GM18909 (cell line): Measurements from ENCODE around the gene PAPLN.
"Not testable (repeated sequence)": the region's sequence is repeated elsewhere in the genome, so short reads cannot be mapped to it uniquely, and the experiment has no call there.

Experiments used
- ATAC-seq: cut with Tn5 transposase; IDR thresholded peaks from one replicate; pipeline ENCODE4 v1.9.1; 2021; ENCODE audit warnings: mild to moderate bottlenecking; ENCODE audit not compliant: unreplicated experiment, poor library complexity

PAPLN gene

DNA sequence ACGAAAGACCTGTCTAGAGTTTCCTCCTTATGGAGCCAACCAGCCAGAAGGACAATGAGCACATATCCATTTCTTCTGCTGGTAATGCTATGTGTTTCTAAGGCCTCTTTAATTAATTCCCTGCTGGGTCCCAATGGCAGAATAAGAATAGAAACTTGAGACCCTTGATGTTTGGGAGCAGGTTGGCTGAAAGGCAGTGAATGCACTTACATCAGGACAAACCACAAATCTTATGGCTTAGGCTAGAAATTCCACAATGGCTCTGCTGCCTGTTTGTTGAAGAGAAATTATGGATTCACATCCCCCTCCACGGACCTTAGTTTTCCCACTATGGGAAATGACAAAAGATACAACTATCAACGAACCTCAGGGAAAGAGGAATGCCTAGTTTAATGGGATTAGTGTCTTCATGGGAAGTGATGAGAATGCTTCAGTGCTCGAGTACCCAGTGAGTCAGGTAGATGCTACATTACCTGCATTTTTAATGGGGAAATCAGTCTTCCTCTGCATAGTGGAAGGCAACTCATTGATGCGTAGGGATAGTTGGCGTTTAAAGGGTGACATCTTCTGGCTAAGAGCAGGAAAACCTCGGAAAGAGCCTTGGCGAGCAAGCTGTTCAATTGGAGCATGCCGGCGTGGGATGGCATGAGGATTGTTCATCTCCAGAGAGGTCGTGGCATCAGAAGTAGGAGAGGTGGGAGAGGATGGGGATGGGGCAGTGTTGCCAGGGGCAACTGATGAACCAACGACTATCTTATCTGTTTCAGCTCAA lies 46.5 kb downstream of the PAPLN start:
- no peak for ATAC-seq

DNA sequence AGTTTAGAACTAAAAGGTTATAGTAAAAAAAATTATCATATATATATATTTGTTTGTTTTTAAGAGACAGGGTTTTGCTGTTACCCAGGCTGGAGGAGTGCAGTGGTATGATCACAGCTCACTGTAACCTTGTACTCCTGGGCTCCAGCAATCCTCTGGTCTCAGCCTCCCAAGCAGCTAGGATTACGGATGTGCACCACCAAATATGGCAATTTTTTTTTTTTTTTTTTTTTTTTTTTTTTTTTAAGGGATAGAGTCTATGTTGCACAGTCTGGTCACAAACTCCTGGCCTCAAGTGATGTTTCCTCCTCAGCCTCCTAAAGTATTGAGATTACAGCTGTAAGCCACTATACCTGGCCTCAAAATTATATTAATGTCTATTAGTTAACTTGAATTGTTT lies 48.7 kb downstream of the PAPLN start:
- ATAC-seq: no peak

DNA sequence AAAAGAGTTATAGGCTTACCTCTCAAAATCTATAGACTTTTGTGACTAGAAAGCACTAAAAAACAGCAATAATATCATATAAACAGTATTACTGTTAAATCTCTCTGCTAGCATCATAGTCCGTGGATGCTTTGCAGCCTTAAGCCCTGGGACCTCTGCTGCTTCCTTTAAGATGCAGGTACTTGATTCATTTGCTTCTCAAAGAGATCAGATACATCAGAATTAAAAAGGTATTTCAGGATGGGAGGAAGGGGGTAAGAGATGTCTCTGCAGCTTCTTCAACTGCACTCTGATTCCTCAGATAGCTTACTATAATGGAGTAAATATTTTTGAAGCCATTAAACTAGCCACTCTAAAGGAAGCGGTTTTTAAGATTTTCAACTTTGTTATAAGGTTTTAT lies 49.3 kb downstream of the PAPLN start:
- ATAC-seq: no peak

DNA sequence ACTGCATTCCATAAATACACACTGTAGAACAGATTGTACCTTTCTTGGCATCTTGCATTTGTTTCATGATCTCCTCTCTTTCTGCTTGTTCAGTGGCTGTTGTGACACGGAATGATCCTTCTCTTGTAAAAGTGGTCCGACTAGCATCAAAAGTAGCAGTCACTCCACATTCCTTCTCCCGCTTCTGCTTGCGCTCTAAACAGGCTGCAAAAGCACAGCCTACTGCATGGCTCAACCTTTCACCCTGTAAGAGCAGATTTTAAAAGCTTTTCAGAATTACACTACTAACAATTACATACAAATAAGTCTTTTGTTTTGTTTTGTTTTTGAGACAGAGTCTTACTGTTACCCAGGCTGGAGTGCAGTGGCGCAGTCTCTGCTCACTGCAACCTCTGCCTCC lies 49.8 kb downstream of the PAPLN start:
- ATAC-seq: no peak

DNA sequence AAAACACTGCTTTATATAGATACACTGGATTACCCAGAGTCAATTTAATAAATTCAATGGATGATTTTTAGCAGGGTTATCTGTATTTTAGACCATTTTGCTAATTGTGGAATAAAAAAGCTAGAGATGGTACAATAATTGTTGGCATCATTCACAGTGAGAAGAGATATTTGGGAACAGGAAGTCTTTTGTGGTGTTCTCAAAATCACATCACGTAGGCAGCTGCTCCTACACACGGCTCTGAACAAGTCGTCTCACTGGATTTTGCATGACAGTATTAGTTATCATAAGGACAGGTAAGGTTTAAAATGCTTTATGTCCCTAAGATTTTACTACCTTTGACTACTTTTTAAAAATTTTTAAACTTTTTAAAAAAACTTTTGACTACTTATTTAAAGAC lies 52.0 kb downstream of the PAPLN start:
- no peak for ATAC-seq

DNA sequence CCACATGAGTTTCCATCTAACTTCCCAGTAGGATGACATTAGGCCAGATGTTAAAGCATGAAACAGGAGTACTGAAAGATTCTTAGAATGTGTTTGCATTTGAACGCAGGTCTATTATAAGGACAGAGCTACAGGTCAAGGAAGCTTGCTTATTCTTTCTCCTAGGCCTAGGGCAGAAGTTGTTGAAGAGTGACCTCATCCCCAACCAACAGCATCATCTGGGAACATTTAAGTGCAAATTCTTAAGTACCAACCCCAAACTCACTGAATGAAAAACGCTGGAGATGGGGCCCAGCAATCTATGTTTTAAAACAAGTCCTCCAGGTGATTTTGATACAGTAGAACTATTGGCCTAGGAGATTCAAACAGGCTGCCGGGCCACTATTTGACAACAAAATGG lies 52.4 kb downstream of the PAPLN start:
- ATAC-seq: no peak

DNA sequence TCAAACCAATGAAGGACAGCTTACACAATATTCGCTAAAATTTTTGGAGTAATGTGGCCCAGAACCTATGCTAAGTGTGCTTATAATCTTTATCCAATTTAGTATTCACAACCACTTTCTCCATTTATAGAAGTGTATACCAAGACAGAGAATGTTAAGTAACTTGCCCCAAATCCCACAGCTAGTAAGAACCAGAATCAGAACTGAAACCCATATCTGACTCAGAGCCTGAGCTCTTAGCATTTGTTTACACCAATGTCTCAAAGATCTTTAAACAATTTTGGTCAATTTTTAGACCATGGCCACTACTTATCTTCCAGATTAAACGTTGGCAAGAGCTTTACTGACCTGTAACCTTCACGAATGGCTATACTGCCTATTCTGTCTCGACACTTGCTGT lies 53.0 kb downstream of the PAPLN start:
- ATAC-seq: no peak

DNA sequence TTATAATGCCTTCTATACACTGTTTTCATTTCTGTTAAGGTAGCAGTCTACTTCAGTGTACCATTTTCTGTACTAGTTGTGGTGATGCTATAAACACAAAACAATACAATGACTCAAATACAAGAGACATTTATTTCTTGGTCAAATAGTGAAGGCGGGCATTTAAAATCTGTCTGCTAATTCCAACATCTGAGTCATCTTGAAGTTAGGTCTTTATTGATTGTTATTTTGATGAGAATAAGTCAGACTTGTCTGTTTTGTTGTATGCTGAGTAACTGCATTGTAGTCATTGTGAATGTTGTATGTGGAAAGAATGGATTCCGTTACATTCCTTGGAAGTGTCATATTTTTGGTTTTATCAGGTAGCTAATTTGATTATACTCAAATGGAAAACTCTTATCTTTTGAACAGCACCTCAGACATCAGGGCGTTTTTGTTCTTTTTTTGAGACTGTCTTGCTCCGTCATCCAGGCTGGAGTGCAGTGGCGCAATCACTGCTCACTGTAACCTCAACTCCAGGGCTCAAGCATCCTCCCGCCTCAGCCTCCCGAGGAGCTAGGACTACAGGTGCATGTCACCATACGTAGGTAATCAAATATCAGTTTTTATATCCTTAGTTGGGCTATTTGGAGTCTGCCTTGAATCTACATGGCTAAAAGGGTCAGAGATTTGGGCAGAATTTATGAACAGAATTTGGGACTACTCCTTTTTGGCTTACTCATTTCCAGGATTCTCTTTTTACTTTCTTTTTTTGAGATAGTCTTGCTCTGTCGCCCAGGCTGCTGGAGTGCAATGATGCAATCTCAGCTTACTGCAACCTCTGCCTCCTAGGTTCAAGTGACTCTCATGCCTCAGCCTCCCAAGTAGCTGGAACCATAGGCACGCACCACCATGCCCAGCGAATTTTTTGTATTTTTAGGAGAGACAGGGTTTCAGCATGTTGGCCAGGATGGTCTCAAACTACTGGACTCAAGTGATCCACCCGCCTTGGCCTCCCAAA lies 56.8 kb downstream of the PAPLN start:
- ATAC-seq: no peak

DNA sequence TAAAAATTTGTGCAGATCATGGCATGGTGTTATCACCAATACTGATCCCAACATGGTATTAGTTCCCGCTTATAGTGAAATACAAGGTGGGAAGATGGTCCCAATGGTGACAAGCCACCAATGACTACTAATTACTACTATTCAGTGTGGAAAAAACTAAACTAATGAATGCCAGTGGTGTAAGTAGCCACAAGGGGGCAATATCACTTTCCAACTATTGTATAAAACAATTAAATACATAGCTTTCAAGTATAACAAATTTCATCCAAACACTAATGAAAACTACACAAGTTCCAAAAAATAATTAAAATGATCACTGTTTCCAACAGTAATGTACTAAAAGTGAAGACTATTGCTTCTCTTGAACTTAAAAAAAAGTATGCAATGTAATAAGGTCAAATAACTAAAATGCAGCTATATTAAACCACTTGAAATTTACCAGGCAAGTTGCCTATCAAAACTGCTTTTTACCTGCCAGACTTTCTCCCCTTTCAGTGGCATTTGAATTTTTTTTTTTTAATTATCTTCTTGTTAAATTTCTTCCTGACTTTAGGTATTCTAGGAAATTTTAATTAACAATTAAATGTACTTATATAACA lies 58.0 kb downstream of the PAPLN start:
- no peak for ATAC-seq

DNA sequence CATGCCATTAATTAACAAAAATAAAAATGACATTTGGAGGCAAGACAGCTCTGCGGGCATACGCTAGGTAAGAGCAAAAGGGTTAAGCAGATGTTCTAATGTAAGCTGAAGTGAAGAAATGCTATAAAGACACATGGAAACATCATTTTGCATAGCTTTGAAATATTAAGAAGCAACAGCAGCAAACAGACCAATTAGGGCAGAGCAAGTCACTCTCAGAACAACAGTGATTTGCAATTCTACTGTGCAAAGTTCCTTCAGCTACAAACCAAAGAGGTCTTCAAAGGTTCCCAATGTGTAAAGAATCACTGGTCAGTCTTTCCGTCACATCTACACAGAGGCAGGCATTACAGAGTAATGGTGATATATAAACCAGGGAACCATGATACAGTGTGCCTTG lies 68.2 kb downstream of the PAPLN start:
- ATAC-seq: no peak

DNA sequence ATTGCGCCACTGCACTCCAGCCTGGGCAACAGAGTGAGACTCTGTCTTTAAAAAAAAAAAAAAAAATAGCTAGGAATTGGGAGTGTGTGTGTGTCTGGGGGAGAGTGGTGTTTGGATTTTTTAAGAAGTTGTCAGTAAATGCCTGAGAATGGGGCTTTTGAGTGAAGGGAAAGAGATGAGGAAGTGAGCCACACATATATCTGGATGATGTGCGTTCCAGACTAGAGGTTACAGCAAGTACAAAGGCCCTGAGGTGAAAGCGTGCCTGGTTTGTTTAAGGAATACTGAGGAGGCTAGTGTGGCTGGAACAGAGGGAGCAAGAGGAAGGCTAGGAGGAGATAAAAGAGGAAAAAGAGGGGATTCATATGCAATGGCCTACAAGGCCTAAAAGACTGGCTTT lies 70.0 kb downstream of the PAPLN start:
- no peak for ATAC-seq

DNA sequence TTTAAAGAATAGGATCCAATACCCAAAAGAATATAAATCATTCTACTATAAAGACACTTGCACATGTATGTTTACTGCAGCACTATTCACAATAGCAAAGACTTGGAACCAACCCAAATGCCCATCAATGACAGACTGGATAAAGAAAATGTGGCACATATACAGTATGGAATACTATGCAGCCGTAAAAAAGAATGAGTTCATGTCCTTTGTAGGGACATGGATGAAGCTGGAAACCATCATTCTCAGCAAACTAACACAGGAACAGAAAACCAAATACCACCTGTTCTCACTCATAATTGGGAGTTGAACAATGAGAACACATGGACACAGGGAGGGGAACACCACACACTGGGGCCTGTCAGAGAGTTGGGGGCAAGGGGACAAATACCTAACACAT lies 71.9 kb downstream of the PAPLN start:
- ATAC-seq: not testable (repeated sequence)

DNA sequence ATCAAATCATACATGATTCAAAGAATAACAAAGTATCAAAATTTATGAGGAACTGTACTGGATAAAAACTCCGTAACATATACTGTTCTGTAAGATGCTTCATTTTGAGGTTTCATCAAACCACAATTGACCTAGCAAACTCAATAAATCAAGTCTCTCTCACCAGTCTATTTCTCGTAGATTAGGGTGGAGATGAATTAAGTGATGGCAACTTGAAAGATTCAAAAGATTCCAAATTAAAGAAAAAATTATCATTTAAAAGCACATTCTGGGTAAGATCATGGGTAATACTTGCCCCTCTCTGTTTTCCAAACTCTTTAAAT lies 74.4 kb downstream of the PAPLN start:
- no peak for ATAC-seq

DNA sequence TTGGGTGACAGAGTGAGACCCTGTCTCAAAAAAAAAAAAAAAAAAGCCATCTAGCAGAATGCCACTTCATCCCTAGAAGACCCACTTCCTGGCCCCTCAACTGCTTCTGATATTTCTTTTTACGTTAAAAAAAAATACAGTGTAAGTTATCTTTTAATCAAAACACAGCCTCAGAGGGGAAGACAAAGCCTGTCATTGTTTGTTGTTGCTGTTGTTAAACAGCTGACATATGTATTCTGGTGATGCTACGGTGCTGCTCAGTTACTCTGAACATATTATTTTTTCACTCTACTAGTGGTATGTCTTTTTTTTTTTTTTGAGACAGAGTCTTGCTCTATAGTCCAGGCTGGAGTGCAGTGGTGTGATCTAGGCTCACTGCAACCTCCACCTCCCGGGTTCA lies 75.4 kb downstream of the PAPLN start:
- ATAC-seq: no peak

DNA sequence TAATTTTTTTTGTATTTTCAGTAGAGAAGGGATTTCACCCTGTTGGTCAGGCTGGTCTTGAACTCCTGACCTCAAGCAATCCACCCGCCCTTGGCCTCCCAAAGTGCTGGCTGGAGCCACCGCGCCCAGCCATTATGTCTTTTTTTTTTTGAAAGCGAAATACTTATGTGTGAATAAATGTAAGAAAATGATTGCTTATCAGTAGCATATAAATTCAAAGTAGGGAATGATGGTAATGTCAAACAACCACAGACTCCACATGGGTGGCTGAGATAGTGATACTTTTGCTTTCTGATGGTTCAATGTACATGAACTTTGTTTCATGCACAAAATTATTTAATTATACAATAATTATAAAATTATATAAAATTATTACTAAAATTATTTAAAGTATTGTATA lies 75.8 kb downstream of the PAPLN start:
- no peak for ATAC-seq

DNA sequence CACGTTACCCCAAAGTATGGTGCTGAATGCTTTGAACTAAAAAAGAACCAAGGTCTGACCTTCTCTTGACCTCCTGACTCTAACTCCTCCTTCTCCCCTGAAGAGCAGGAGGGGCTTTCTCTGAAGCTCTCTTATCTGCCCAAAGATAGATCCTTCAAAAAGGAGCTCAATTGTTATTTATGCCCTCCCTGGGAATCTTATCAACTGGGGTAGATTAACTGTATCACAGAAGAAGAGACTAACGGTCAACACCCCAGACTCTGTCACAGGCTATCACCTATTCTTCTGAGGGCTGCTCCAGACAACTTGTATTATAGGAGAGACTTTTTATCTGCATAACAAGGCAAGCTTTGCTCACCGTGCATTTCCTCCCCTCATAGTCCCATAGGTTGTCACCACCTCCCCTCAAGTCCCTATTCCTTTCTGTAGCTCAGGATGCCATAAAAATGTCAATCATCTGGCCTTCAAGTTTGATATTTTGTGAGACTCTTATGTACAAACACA lies 86.6 kb downstream of the PAPLN start:
- no peak for ATAC-seq
